Measurements from ENCODE around the gene RERE. TPM values are rescaled to one million over a fixed set of nuclear protein-coding genes. Genes with fewer than 3 reads are reported as not detected.
A peak's percentile ranks its signal among the peaks of the same experiment; 100 is the strongest.

RERE gene
- total RNA-seq, 2 donors from 2014 or later = 96.0 to 105 TPM

DNA sequence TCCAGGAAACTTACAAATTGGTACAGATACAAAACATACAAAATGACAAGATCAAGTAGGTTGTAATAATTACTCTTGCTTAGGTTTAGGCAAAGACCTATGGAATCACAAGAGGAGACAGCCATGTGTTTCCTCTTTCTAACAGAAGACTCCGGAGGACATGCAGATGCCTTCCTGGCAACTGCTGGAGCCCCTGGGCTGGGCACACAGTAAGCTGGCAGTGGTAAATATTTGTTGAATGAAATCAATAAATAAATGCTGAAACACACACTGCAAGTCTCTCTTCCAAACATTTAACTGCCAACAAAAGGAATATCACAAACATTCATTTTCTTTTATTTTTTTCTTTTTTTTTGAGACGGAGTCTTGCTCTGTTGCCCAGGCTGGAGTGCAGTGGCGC lies 350.1 kb downstream of the RERE start:
- no peaks in the 10 kb centered on the region for H3K27me3 ChIP-seq
- H3K4me3 ChIP-seq = no peak overlapping the region
- TF ChIP-seq, protein P1, sequence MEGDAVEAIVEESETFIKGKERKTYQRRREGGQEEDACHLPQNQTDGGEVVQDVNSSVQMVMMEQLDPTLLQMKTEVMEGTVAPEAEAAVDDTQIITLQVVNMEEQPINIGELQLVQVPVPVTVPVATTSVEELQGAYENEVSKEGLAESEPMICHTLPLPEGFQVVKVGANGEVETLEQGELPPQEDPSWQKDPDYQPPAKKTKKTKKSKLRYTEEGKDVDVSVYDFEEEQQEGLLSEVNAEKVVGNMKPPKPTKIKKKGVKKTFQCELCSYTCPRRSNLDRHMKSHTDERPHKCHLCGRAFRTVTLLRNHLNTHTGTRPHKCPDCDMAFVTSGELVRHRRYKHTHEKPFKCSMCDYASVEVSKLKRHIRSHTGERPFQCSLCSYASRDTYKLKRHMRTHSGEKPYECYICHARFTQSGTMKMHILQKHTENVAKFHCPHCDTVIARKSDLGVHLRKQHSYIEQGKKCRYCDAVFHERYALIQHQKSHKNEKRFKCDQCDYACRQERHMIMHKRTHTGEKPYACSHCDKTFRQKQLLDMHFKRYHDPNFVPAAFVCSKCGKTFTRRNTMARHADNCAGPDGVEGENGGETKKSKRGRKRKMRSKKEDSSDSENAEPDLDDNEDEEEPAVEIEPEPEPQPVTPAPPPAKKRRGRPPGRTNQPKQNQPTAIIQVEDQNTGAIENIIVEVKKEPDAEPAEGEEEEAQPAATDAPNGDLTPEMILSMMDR (IDR thresholded peaks at IDR 0.05) = no peak
- H3K4me1 ChIP-seq = peaks cover 12% of the 10 kb centered on the region
- peak; percentile 4 for DNase-seq
- H3K36me3 ChIP-seq = no peaks in the 10 kb centered on the region
- H3K9me3 ChIP-seq = no peaks in the 10 kb centered on the region
- H3K27ac ChIP-seq = no peak overlapping the region
- intact Hi-C loops (cut with DNase I) = no loop called here
- H3K9ac ChIP-seq (ENCODE audit: low read depth in 2 of 2, low read length in 2 of 2) = no peak overlapping the region

DNA sequence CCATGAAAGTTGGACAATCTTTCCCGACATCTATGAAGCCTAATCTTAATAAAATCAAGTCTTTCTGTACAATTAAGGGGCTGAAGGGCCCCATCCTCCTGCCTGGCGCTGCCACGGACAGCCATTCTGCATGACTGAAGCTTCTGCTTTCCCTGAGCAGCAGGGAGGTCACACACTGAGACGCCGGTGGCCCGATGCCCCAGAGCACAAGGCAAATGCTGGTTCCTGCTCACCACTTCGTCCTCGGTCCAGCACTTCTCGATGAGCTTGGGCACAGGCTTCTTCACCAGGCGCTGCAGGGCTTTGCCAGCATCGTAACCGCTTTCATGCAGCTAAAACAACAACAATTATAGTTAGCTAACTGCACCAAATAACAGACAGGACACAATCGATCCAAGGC lies 351.7 kb downstream of the RERE start:
- peak; percentile 18 for DNase-seq
- Histone ChIP-seq H3K4me1 (peaks cover 12% of the 10 kb centered on the region), H3K9me3 (no peaks in the 10 kb centered on the region), H3K4me3 (no peak overlapping the region), H3K9ac (ENCODE audit: low read depth in 2 of 2, low read length in 2 of 2) (no peak overlapping the region), H3K27ac (no peak overlapping the region), H3K27me3 (no peaks in the 10 kb centered on the region), H3K36me3 (no peaks in the 10 kb centered on the region)
- intact Hi-C loops (cut with DNase I) = no loop called here
- TF ChIP-seq, protein P1 (IDR thresholded peaks at IDR 0.05) = no peak

DNA sequence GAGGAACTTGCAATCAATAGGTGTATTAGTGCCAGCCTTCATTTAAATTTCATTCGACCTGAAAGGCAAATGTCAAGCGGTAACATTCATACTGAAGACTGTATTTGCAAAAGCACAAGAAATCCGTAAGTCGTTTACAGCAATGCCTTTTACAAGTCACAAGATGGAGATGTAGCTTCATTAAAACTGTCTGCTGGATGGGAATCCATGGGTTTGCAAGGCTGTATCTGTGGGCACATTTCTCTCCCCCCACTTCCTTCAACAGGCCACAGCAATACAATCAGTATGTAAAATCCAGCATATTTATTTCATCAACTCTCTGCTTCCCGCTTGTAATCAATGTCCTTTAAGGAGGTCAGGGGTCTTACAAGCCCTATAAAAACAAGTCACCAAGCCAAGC lies 352.4 kb downstream of the RERE start:
- Histone ChIP-seq H3K27ac (peak overlapping the region; percentile 9), H3K9me3 (no peaks in the 10 kb centered on the region), H3K4me1 (peaks cover 12% of the 10 kb centered on the region), H3K9ac (ENCODE audit: low read depth in 2 of 2, low read length in 2 of 2) (no peak overlapping the region), H3K4me3 (no peak overlapping the region), H3K36me3 (no peaks in the 10 kb centered on the region), H3K27me3 (no peaks in the 10 kb centered on the region)
- TF ChIP-seq, protein P1 (IDR thresholded peaks at IDR 0.05) = no peak
- intact Hi-C loops (cut with DNase I) = no loop called here
- no peak for DNase-seq

DNA sequence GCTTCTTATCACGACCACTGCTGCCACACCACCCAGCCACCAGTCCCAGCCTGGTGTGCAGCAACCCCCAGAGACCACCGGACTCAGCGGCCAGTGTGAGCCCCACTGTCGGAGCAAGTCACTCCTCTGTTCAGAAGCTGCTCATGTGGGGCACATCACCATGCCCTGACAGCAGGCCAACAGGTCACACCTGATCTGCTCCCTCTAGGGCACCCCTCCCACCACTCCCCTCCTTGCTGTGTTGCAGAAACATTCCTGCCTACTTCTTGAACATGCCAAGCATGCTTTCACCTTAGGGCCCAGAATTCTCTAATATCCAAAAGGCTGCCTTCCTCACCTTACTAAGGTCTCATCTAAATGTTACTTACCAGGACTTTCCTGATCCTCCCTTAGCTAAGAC lies 353.1 kb downstream of the RERE start:
- no peak for DNase-seq
- H3K36me3 ChIP-seq = no peaks in the 10 kb centered on the region
- no peaks in the 10 kb centered on the region for H3K27me3 ChIP-seq
- TF ChIP-seq, protein P1 (IDR thresholded peaks at IDR 0.05) = no peak
- intact Hi-C loops (cut with DNase I) = no loop called here
- peaks cover 12% of the 10 kb centered on the region for H3K4me1 ChIP-seq
- no peaks in the 10 kb centered on the region for H3K9me3 ChIP-seq
- H3K4me3 ChIP-seq = no peak overlapping the region
- H3K27ac ChIP-seq = peak overlapping the region; percentile 81
- no peak overlapping the region for H3K9ac ChIP-seq (ENCODE audit: low read depth in 2 of 2, low read length in 2 of 2)

DNA sequence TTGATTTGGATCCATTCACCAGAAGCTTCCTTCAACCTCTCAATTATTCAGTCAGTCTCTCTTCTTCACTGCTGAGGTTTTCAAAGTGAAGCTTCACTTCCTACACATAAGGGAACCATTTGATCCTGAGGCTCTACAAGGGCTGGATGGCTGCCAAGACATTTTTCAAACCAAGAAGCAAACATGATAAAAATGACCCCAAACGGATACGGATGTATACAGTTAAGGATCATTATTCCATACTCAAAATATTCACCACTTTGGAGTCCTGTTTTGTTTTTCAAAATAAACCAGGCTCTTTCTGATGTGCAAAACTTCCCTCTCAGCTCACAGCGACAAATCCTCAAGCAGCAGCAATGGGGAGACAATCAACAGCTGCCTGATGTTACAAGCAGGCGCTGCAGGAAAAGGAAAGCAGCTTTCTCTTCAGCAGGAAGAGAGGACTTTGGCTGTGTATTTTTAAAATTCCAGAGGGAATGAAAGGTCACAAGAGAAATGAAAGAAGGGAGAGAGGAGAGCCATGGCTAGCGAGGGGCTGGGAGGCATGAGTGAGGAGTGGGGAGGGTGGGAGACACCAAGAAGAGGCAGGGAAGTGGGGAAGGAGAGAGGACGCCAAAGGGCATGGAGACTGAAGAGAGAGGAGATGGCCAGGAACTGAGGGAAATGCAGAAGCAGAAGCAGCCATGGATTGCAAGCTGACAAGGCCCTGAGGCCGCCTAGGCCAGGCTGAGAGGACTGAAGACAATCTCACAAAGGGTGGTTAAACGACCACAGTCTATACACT lies 354.1 kb downstream of the RERE start:
- H3K27ac ChIP-seq = peak overlapping the region; percentile 81
- peak; percentile 62 for DNase-seq
- H3K4me3 ChIP-seq = no peak overlapping the region
- TF ChIP-seq, protein P1 (IDR thresholded peaks at IDR 0.05) = no peak
- no peaks in the 10 kb centered on the region for H3K27me3 ChIP-seq
- H3K36me3 ChIP-seq = no peaks in the 10 kb centered on the region
- H3K4me1 ChIP-seq = peaks cover 12% of the 10 kb centered on the region
- intact Hi-C loops (cut with DNase I) = no loop called here
- no peaks in the 10 kb centered on the region for H3K9me3 ChIP-seq
- peak overlapping the region; percentile 28 to 70 for H3K9ac ChIP-seq (ENCODE audit: low read depth in 2 of 2, low read length in 2 of 2)
